Hepatocyte (in vitro differentiated cells): Measurements from ENCODE around the gene TACO1.

Source experiments
- EZH2 ChIP-seq: fragments of 200-600 bp; sonication (generic); IDR thresholded peaks from 2 replicates; pipeline ENCODE4 v1.6.1; 2016; ENCODE audit warnings: antibody characterized with exemption, mild to moderate bottlenecking, borderline replicate concordance
- EZH2phosphoT487 ChIP-seq: fragments of 200-600 bp; sonication (generic); IDR thresholded peaks from one replicate; pipeline ENCODE4 v1.6.1; 2018; ENCODE audit warnings: antibody characterized with exemption, mild to moderate bottlenecking, low read depth, moderate library complexity; ENCODE audit not compliant: unreplicated experiment, severe bottlenecking
- TF ChIP-seq, protein P1 (sequence below): fragments of 200-600 bp; sonication (generic); IDR thresholded peaks from 2 replicates; pipeline ENCODE4 v1.5.1; 2016; ENCODE audit warnings: antibody characterized with exemption, mild to moderate bottlenecking; ENCODE audit not compliant: poor library complexity

DNA sequence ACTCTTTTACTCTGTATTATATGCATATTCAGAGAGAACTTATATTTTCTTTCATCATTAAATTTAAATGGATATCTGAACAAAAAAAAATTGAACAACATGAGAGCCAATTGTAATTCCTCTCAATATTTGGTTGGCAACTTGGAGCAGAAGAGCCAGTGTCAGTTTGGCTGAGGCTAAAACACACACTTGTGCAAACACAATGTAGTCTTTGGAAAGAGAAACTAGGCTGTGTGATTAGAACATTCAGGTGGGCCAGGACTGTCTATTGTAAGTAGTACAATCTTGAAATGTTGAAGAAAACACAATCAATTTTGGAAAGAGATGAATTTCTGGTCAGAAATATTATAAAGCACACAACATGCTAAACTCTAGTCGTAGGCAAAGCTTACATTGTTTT lies 33.5 kb upstream of the TACO1 start:
- TF ChIP-seq, protein P1, sequence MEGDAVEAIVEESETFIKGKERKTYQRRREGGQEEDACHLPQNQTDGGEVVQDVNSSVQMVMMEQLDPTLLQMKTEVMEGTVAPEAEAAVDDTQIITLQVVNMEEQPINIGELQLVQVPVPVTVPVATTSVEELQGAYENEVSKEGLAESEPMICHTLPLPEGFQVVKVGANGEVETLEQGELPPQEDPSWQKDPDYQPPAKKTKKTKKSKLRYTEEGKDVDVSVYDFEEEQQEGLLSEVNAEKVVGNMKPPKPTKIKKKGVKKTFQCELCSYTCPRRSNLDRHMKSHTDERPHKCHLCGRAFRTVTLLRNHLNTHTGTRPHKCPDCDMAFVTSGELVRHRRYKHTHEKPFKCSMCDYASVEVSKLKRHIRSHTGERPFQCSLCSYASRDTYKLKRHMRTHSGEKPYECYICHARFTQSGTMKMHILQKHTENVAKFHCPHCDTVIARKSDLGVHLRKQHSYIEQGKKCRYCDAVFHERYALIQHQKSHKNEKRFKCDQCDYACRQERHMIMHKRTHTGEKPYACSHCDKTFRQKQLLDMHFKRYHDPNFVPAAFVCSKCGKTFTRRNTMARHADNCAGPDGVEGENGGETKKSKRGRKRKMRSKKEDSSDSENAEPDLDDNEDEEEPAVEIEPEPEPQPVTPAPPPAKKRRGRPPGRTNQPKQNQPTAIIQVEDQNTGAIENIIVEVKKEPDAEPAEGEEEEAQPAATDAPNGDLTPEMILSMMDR = no peak
- TF ChIP-seq EZH2phosphoT487 = no peak
- no peak for TF ChIP-seq EZH2
